HS-27A (cell line): ENCODE measurements around the gene DGKI.

Source experiments
- DNase-seq: peaks from one replicate; pipeline ENCODE4 v3.0.0-alpha.2; 2012; ENCODE audit warnings: low read depth, missing footprints

DGKI gene

GRCh38 chr7:137652721-137653120, 194.1 kb downstream of the DGKI start:
- DNase-seq, result no peak

- no peak for DNase-seq
Observed at GRCh38 chr7:137647905-137648565, 198.7 kb downstream of the DGKI start.

GRCh38 chr7:137642472-137642871, 204.3 kb downstream of the DGKI start:
- no peak for DNase-seq

- DNase-seq, result no peak
Observed at GRCh38 chr7:137642031-137642430, 204.7 kb downstream of the DGKI start.

GRCh38 chr7:137636376-137636775, 210.4 kb downstream of the DGKI start:
- DNase-seq, result no peak

GRCh38 chr7:137635874-137636273, 210.9 kb downstream of the DGKI start:
- DNase-seq, result no peak

GRCh38 chr7:137635132-137635531, 211.6 kb downstream of the DGKI start:
- DNase-seq, result no peak

- DNase-seq, result no peak
Observed at GRCh38 chr7:137634356-137634755, 212.4 kb downstream of the DGKI start.

GRCh38 chr7:137633133-137633532, 213.6 kb downstream of the DGKI start:
- DNase-seq, result no peak

GRCh38 chr7:137628216-137628615, 218.6 kb downstream of the DGKI start:
- no peak for DNase-seq

GRCh38 chr7:137626469-137627067, 220.2 kb downstream of the DGKI start:
- peak; percentile 8 for DNase-seq

- DNase-seq, result no peak
Observed at GRCh38 chr7:137625197-137625596, 221.6 kb downstream of the DGKI start.

- no peak for DNase-seq
Observed at GRCh38 chr7:137619181-137619580, 227.6 kb downstream of the DGKI start.

- DNase-seq, result no peak
Observed at GRCh38 chr7:137618748-137619147, 228.0 kb downstream of the DGKI start.

- DNase-seq, result no peak
Observed at GRCh38 chr7:137613006-137613525, 233.7 kb downstream of the DGKI start.

- no peak for DNase-seq
Observed at GRCh38 chr7:137611606-137612005, 235.2 kb downstream of the DGKI start.

- no peak for DNase-seq
Observed at GRCh38 chr7:137609500-137609899, 237.3 kb downstream of the DGKI start.

- DNase-seq, result no peak
Observed at GRCh38 chr7:137606061-137606674, 240.6 kb downstream of the DGKI start.

GRCh38 chr7:137603043-137603442, 243.7 kb downstream of the DGKI start:
- DNase-seq, result no peak

- no peak for DNase-seq
Observed at GRCh38 chr7:137601642-137602041, 245.1 kb downstream of the DGKI start.

- DNase-seq, result no peak
Observed at GRCh38 chr7:137597856-137598255, 248.9 kb downstream of the DGKI start.

GRCh38 chr7:137593115-137593711, 253.6 kb downstream of the DGKI start:
- DNase-seq, result no peak
